ACC112 (cell line): ENCODE results near the gene MRPS27.
A peak's percentile ranks its signal among the peaks of the same experiment; 100 is the strongest.

Experiments
- H2AFZ ChIP-seq: fragments of 200-600 bp; sonication (generic); one replicate; pipeline ENCODE4 v1.6.0; 2017; ENCODE audit warnings: antibody characterized with exemption, low read length; ENCODE audit not compliant: unreplicated experiment
- H3K27ac ChIP-seq: fragments of 200-600 bp; sonication (generic); 2 replicates; pipeline ENCODE4 v1.5.1; 2014; ENCODE audit warnings: low read depth, mild to moderate bottlenecking, antibody characterized with exemption, low read length, moderate library complexity
- H3K27me3 ChIP-seq: fragments of 200-600 bp; sonication (generic); 2 replicates; pipeline ENCODE4 v1.6.1; 2014; ENCODE audit warnings: mild to moderate bottlenecking, antibody characterized with exemption, low read length, moderate library complexity, mixed read lengths; ENCODE audit not compliant: insufficient read depth
- H3K36me3 ChIP-seq: fragments of 200-600 bp; sonication (generic); 2 replicates; pipeline ENCODE4 v1.6.1; 2016; ENCODE audit warnings: mild to moderate bottlenecking, antibody characterized with exemption, low read length, moderate library complexity, mixed read lengths; ENCODE audit not compliant: insufficient read depth
- H3K4me1 ChIP-seq: fragments of 200-600 bp; sonication (generic); one replicate; pipeline ENCODE4 v1.6.1; 2016; ENCODE audit warnings: low read length, mixed read lengths; ENCODE audit not compliant: insufficient read depth, unreplicated experiment, control insufficient read depth
- H3K4me3 ChIP-seq: fragments of 200-600 bp; sonication (generic); 2 replicates; pipeline ENCODE4 v1.5.1; 2014; ENCODE audit warnings: mild to moderate bottlenecking, low read depth, low read length
- H3K79me2 ChIP-seq: fragments of 200-600 bp; sonication (generic); one replicate; pipeline ENCODE4 v1.6.0; 2016; ENCODE audit warnings: low read length; ENCODE audit not compliant: control insufficient read depth, unreplicated experiment, insufficient read depth

MRPS27 gene

DNA sequence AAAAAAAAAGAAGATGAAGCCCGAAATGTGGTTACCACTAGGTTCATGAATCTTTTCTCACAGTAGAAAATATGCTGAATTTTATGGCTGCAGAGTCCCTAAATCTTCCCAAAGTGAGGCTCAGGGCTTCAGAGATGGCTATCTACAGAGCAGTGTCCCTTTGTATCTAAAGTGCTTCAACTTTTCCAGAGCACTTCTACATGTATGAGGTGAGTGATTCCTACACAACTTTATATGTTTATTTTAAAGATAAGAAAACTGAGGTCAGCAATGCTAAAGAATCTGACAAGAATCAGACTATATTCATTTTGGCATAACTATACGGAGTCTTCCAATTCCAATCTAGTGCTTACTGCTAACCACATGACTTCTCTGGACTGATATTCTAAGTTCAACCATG is 53.2 kb downstream of the MRPS27 start:
- peaks cover 28% of the 10 kb centered on the region for H3K79me2 ChIP-seq
- H3K27me3 ChIP-seq = no peaks in the 10 kb centered on the region
- H3K27ac ChIP-seq = no peak overlapping the region
- no peak overlapping the region for H2AFZ ChIP-seq
- H3K4me1 ChIP-seq = peaks cover 6% of the 10 kb centered on the region
- H3K36me3 ChIP-seq = no peaks in the 10 kb centered on the region
- no peak overlapping the region for H3K4me3 ChIP-seq

DNA sequence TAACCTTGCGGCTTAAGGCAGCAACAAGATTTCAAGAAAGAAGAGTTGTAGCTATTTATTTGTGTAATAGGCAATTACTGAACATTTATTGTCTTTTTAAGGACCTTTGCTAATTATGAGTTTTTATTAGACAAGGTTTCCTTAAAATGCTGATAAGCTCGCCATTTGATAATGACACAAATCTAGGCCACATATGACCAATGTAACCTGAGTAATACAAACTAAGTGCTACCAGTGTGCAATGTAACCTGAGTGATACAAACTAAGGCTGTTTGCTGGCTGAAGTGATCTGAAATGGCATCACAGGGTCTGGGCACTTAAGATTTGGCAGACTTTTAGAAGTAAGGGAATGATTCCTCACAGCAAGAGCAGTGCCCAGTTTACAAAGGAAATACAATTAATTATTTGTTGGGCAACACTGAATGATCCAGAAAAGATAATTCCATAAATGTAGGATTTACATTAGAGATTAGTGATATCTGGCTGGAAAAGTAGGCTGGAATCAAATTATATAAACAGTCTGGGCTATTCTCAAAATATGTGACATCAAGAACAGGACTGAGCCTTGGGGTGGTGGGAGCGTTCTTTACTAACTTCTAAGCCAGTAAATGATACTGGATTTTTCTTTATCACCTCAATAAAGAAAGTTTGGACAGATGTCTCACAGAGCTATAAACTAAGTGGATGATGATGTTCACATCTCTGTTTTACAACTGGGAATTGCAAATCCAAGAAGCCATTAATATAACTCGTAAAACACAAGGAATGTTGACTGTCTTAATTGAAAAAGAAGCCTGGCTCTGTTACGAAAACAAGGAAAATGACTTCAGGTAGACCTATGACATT is 54.8 kb downstream of the MRPS27 start:
- Histone ChIP-seq H3K4me3 (no peak overlapping the region), H3K27me3 (no peaks in the 10 kb centered on the region), H3K36me3 (no peaks in the 10 kb centered on the region), H2AFZ (no peak overlapping the region), H3K79me2 (peaks cover 28% of the 10 kb centered on the region), H3K4me1 (peaks cover 6% of the 10 kb centered on the region), H3K27ac (no peak overlapping the region)

DNA sequence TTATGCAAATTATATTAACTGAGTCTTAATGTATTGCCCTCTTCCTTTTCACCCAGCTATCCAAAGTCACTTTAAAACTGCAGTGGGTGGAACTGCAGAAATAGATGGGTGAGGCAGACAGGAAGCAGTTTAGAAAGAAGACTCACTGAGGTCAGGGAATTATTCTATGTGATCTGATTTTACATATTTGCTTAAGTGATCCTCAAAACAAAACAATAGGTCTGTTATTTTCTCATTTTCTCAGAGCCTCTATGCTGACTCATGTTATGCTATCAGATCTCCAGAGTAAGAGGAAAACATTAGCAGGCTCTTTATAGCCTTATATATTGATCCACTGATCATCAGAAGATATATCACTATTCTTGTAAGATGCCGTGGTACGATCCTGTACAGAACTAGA is 63.5 kb downstream of the MRPS27 start:
- Histone ChIP-seq H3K27ac (peak overlapping the region; percentile 80), H3K4me1 (peaks cover 54% of the 10 kb centered on the region), H2AFZ (no peak overlapping the region), H3K79me2 (peaks cover 15% of the 10 kb centered on the region), H3K36me3 (peaks cover 5% of the 10 kb centered on the region), H3K4me3 (peak overlapping the region; percentile 41; the same call in 1 of the 2 replicates), H3K27me3 (no peaks in the 10 kb centered on the region)

DNA sequence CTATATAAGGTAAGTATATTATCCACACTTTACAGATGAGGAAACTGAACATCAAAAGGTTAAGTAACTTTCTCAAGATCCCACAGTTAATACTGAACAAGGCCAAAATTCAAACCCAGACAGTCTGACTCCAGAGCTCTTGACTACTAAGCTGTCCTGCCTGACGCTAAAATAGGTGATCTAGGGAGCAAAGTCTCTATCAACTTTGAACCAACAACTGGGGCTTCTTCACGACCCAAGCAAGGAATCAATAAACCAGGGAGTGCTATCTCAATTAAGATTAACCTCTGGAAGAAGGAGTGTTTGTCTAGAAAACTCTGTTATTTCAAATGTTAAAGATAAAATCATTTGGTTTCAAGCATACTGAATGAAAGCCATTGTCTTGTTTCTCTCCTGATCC is 64.4 kb downstream of the MRPS27 start:
- H2AFZ ChIP-seq = no peak overlapping the region
- peaks cover 24% of the 10 kb centered on the region for H3K79me2 ChIP-seq
- peaks cover 62% of the 10 kb centered on the region for H3K4me1 ChIP-seq
- H3K4me3 ChIP-seq = no peak overlapping the region
- H3K27me3 ChIP-seq = no peaks in the 10 kb centered on the region
- peaks cover 5% of the 10 kb centered on the region for H3K36me3 ChIP-seq
- peak overlapping the region; percentile 80 for H3K27ac ChIP-seq

DNA sequence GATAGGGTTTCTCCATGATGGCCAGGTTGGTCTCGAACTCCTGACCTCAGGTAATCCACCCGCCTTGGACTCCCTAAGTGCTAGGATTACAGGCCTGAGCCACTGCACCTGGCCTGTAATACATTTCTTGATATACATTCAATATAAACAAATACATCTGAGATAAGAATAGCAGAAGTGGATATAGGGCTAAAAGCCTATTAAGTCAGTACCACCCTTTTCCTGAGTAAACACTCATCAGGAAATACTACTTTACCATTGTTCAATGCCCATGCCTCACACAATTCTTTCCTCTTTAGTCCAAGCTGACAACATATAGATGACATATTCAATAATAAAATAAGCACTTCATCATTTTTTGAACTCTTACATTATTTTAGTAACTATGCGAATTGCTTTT is 64.8 kb downstream of the MRPS27 start:
- no peak overlapping the region for H3K4me3 ChIP-seq
- peaks cover 24% of the 10 kb centered on the region for H3K79me2 ChIP-seq
- H3K27me3 ChIP-seq = no peaks in the 10 kb centered on the region
- H3K36me3 ChIP-seq = peaks cover 5% of the 10 kb centered on the region
- H3K4me1 ChIP-seq = peaks cover 67% of the 10 kb centered on the region
- H2AFZ ChIP-seq = no peak overlapping the region
- no peak overlapping the region for H3K27ac ChIP-seq

DNA sequence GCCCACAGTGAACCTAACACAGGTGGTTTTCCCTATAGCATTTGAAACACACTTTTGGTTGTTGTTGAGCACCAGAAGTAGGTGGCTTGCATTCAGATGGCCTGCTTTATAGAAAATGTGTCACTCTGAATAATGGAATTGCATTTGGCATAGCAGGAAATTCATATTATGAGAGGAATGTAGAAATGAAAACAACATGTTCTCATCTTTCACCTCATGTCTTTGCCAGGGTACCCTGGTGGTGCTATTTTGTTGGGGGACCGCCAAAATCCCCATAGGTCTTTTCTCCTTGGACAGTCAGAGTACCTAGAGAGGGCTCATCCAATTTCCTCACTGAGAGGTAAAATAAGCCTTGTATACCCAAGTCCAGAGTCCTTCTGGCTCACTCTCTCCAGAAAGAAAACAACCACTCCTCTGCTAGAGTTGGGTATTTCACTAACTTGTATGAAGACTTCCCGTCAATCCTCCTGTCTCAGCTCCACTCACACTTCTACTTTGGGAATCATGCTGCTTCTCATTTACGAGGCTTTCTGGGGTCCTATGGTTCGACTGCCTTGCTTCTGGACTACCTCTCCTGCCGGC is 67.4 kb downstream of the MRPS27 start:
- Histone ChIP-seq H3K36me3 (no peaks in the 10 kb centered on the region; the same call in 1 of the 2 replicates), H3K27me3 (no peaks in the 10 kb centered on the region), H2AFZ (no peak overlapping the region), H3K27ac (peak overlapping the region; percentile 75), H3K4me3 (peak overlapping the region; percentile 6; the same call in 1 of the 2 replicates), H3K79me2 (peaks cover 24% of the 10 kb centered on the region), H3K4me1 (peaks cover 83% of the 10 kb centered on the region)

DNA sequence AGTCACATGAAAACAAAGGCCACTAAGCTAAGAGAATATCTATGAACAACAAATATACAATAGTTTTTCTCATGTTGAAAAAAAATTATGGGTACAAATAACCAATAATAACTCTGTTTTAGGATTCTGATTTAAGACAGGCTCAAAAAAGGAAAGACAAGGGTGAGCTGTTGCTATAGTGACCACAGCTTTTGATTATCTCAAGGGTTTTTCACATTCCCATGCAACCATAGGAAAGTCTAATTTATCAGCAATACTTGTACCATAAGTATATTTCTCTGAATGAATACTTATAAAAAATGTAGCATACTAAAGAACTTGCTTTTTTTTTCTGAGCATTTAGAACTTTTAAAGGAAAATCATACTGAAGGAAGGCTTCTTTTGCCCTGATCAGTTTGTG is 68.0 kb downstream of the MRPS27 start:
- H3K36me3 ChIP-seq = no peaks in the 10 kb centered on the region; the same call in 1 of the 2 replicates
- H3K4me3 ChIP-seq = peak overlapping the region; percentile 6; the same call in 1 of the 2 replicates
- H3K27ac ChIP-seq = peak overlapping the region; percentile 75
- H3K79me2 ChIP-seq = peaks cover 21% of the 10 kb centered on the region
- H3K27me3 ChIP-seq = no peaks in the 10 kb centered on the region
- no peak overlapping the region for H2AFZ ChIP-seq
- peaks cover 86% of the 10 kb centered on the region for H3K4me1 ChIP-seq

DNA sequence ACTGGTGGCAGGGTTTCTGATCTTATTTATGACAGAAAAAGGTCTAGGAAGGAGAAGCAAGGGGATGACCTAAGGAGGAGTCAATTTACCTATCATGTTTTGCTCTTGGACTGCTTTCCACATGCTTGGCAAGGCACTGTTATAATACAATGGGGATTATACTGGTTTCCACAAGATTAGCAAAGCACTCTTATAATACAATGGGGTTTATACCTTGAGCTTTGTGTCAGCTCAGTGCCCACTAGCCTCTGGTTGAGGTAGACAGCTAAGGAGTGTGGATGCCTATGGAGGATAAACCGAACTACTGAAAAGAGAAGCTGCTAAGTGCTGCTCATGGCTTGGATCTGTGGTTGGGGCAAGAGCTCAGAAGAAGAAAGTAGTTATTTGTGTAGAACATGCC is 68.7 kb downstream of the MRPS27 start:
- peaks cover 85% of the 10 kb centered on the region for H3K4me1 ChIP-seq
- no peaks in the 10 kb centered on the region; the same call in 1 of the 2 replicates for H3K36me3 ChIP-seq
- H3K27me3 ChIP-seq = no peaks in the 10 kb centered on the region
- H3K27ac ChIP-seq = peak overlapping the region; percentile 4; the same call in 1 of the 2 replicates
- H3K79me2 ChIP-seq = peaks cover 23% of the 10 kb centered on the region
- H3K4me3 ChIP-seq = no peak overlapping the region
- no peak overlapping the region for H2AFZ ChIP-seq

DNA sequence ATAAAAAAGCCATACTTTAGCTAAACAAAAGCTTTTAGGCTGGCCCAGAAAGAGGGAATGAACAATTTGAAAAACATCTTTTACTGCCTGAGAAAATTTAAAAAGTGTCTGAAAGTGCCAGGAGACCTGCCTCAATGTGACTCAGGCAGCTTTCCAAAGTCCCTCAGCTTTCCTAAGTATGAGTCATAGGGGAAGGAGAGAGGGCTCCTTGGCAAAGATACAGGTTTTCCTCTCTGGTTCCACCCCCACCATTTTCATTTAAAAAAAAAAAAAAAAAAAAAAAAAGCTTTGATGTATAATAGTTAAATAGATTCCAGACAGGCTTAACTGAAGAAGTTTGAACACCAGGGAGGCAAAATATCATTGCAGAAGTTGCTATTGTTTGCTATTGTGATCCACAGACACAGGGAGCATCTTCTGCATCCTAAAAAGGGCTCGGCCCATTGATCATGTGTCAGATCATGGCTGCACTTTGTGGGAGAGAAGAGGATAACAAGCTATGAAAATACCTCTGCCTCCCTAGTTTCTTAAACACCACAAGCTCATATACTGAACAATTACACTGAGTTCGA is 71.5 kb downstream of the MRPS27 start:
- H3K4me1 ChIP-seq = peaks cover 90% of the 10 kb centered on the region

DNA sequence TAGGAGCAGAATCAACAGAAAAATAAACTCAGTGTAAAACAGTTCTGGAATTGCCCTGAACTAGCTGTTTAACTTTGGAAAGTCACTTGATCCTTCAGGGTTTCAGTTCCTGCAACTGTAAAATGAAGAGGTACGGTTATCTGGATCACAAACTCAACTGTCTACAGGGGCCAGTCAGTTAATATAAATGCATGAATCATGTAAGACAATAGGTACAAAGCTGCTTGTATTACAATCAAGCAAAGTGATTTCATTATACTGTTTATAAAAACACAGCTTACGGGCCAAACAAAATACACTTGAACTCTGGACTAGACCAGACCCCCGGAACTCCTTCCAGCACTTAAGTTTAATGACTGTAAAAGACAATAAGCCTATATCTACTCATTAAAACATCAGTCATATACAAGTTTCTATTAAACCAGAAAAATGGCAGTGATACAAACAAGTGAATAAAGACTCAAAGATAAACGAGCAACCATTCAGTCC is 73.0 kb downstream of the MRPS27 start:
- Histone ChIP-seq H2AFZ (peak overlapping the region; percentile 23), H3K36me3 (no peaks in the 10 kb centered on the region), H3K4me3 (peak overlapping the region; percentile 62), H3K79me2 (peaks cover 45% of the 10 kb centered on the region), H3K27me3 (no peaks in the 10 kb centered on the region), H3K4me1 (peaks cover 75% of the 10 kb centered on the region), H3K27ac (peak overlapping the region; percentile 96)

More for the DNA sequence above, 71.5 kb downstream of the MRPS27 start:
- H2AFZ ChIP-seq = no peak overlapping the region
- H3K27ac ChIP-seq = peak overlapping the region; percentile 96
- peaks cover 36% of the 10 kb centered on the region for H3K79me2 ChIP-seq
- H3K27me3 ChIP-seq = no peaks in the 10 kb centered on the region
- H3K4me3 ChIP-seq = peak overlapping the region; percentile 53; the same call in 1 of the 2 replicates
- H3K36me3 ChIP-seq = no peaks in the 10 kb centered on the region
